Hematopoietic multipotent progenitor cell treated with erythropoietin and hydrocortisone succinate and interleukin-3 and kit ligand, for 8 days (in vitro differentiated cells): ENCODE results near the gene LRRC36.

Source experiments
- DNase-seq: peaks from one replicate; pipeline ENCODE4 v3.0.0-alpha.2; 2015

LRRC36 gene

GRCh38 chr16:67294171-67294757 is 32.4 kb upstream of the LRRC36 start:
- DNase-seq, result no peak

DNA sequence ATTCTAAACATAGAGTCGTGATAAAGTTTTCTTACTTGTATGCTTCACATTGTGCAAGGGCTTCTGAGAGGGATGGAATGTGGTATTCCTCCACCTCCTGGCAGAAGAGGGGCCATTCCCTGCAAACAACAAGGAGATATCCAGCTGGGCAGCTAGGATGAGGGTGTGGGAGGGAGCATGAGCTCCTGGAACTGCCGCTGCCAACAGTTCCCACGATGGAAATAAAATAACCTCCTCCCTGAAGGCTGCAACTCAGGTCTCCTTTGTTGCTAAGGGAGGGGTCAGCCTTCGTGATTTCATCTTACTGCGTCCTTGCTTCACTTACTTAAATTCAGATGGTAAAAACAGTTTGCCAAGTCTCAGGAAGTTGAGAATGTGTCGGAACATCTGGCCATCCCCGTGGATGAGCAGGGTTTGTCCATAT is 31.7 kb upstream of the LRRC36 start:
- DNase-seq, result no peak

- DNase-seq, result no peak
Observed at GRCh38 chr16:67296420-67296819, 30.2 kb upstream of the LRRC36 start.

- no peak for DNase-seq
Observed at GRCh38 chr16:67298277-67298676, 28.3 kb upstream of the LRRC36 start.

- DNase-seq, result no peak
Observed at GRCh38 chr16:67299269-67299668, 27.3 kb upstream of the LRRC36 start.

DNA sequence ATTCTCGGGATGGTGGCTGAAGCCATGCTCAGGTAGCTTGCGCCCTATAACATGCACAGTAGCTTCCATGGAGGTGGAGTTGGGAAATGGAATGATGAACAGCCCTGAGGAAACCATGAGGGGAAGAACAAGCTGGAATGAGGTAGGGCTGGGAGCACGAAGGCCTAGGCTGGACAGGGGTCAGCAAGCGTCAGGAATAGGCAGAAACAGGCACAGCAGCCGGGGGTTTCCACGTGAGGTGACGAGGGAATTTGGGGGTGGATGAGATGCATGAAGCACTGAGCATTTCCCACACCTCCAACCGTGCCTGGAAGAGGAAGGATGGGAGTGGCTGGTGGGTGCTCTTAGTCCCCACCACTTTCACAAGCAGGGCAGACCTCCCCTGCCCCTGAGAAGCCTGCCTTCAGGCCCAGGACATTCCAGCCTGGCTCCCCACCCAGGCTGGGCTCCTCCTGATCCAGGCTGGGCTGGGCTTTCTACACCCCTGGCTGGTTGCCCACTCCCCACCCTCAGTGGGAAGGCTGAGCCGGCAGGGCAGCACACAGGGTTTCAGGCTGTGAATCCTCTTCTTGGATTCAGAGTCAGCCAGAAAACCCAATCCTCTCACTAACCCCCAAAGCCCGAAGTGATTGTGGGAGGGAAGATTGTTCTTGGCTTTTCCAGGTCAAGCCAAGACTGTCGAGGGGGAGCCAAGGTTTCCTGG is 25.4 kb upstream of the LRRC36 start:
- no peak for DNase-seq

DNA sequence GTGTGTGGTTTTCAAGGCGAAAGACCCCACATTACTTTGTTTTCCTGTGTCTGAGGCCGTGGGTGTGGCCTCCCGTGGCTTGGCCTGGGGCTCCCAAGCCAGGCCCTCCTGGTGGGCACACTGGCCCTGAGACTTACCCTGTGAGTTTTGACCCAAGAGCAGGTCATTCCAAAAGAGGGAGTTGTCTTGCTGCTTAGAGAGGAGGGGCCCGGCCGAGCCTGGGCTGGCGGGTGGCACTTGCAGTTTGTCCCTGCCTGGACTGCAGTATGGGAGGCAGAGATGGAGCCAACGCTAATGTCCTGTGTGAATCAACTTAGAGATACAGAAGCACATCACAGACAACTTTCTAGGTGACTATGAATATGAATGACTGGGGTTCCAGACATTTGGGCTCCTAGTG is 24.5 kb upstream of the LRRC36 start:
- no peak for DNase-seq

DNA sequence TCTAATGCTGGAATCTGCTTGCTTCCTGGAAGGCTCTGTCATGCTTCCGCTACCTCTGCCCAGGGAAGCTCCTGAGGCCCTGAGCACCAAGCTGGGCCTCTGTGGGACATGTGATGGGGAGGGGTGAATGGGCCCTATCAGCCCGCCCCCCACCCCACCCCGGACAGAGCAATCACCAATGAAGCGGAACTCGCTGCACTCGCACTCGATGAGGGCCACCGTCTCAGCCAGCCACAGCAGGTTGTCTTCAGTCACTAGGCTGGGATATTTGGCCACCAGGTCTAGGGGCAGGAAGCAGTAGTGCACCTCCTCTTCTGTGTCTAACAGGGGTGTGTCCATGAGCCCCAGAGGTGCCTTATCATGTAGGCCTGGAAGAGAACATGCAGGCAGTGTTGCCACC is 23.6 kb upstream of the LRRC36 start:
- peak; percentile 24 for DNase-seq

- no peak for DNase-seq
Observed at GRCh38 chr16:67304020-67304419, 22.6 kb upstream of the LRRC36 start.

GRCh38 chr16:67305216-67306071 is 21.2 kb upstream of the LRRC36 start:
- no peak for DNase-seq

DNA sequence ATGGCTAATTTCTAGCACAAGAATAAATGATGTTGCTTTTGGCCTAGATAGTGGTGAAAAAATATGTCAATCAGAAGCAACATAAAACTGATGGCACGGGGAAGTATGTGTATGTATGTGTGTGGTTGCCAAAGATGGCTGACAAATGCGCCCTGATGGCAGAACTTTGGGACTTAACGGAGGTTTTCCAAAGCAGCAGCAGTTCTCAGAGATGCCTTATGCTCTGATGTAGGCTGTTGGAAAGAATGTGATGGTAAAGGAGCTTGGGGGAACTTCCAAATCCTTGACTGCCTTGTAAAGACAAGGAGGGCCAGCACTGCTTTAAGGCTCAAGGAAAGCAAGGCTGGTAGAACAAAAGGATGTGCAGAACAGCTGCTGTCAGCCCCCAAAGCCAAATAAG is 16.1 kb upstream of the LRRC36 start:
- DNase-seq, result no peak

DNA sequence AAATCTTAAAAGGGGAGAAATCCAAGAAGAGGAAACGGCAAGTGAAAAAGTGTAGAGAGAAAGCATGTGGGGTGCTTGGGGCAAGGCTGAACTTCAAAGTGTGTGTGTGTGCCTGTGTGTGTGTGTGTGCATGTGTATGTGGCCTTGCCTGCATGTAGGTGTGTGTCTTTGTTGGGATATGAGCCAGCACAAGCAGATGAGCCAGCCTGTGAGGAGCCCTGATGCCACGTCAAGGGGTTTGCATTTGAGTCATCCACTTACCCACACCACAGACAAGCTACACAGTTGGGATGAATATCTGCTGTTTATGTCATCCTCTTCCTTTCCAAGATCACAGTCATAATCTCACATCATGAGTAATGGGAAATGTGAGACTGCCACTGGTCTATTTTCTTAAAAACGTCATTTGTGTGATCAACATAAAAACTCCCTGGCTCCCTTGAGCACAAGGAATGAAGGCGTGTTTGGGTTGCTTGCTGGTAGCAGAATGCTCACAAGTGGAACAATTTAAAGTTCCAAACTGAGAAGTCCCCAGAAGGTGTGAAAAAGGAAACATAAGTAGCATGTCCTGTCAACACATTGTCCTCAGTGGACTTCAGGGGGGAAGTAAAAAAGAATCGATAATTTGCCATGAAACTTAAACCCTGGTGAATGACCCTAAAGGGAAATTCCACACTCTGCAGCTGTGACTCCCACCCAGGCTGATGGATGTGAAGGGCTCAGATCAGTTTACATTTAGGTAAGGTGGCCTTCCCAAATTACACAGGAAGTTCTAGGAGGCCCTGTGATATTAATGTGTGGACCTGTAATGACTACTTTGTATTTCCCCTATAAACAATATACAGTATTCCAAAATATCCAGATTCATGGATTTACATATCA is 14.8 kb upstream of the LRRC36 start:
- DNase-seq, result peak; percentile 13

GRCh38 chr16:67312719-67313118 is 13.9 kb upstream of the LRRC36 start:
- DNase-seq, result no peak

DNA sequence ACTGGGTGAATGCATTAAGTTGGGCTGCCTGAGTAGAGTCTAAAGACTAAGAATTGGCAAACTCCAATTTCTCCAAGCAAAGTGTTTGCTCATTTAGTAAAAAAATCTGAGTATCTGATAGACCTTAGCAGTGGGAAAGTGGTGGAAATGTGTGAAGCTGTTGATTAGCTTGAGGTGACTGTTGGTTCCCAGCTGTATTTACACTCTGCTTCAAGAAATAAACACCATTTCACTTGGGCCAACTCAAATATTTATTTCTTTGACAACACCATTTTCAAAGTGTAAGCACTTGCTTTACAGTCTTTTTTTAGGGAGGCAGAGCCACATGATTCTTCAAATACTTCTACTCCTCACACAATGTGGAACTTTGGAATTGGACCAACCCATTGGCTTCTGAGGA is 8.8 kb upstream of the LRRC36 start:
- no peak for DNase-seq

DNA sequence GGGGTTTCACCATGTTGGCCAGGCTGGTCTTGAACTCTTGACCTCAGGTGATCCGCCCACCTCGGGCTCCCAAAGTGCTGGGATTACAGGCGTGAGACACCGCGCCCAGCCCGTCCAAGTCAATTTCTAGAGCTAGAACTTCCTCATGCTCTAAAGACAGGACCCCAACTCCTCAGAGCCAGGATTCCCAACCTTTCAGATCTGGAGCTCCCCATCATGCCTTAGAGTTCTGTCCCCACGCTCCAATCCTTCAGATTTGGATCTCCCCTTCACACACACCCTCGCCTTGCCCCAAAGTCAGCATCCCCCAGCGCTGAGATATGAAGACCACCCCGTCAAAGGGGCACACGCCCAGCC is 522 bp upstream of the LRRC36 start:
- DNase-seq, result no peak

DNA sequence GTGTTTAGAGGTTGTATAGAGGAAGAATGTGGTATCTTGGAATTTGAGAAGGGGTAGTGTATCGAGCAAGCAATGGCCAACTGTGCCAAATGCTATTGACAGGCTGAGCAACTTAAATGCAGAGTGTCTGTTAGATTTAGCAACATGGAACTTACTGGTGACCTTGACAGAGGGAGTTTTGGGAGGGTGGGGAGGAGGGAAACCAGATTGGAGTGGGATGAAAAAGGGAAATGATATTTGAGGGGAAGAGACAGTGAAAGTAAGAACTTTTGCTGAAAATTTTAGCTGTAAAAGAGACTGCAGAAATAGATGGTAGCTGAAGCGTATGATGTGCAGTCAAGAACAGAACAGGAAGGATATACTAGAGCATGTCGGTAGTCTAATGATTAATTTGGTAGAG is 1.1 kb downstream of the LRRC36 start:
- no peak for DNase-seq

- no peak for DNase-seq
Observed at GRCh38 chr16:67329901-67330300, 3.3 kb downstream of the LRRC36 start.

- DNase-seq, result no peak
Observed at GRCh38 chr16:67333315-67333714, 6.7 kb downstream of the LRRC36 start.

GRCh38 chr16:67336116-67336515 is 9.5 kb downstream of the LRRC36 start:
- DNase-seq, result no peak

- no peak for DNase-seq
Observed at GRCh38 chr16:67336648-67337047, 10.0 kb downstream of the LRRC36 start.

GRCh38 chr16:67339453-67339852 is 12.8 kb downstream of the LRRC36 start:
- peak; percentile 16 for DNase-seq

DNA sequence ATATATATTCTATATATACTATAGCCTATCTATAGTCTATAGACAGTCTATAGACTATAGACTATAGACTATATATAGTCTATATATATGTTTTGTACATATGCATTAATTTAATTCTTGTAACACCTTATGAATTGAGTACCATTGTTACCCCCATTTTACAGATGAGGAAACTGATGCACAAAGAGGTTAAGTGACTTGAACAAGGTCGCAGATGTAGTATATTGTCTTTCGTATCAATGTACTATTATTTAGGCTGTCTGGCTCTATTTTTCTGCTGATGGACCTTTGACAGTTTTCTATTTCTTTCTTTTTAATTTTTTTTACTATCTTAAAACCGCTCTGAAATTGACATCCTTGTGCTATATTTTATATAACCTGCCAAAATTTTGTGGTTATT is 14.6 kb downstream of the LRRC36 start:
- no peak for DNase-seq

GRCh38 chr16:67342616-67343015 is 16.0 kb downstream of the LRRC36 start:
- DNase-seq, result no peak
